Transverse colon (tissue), 4 donors: ENCODE data around the gene LDB2. TPM values are rescaled to one million over a fixed set of nuclear protein-coding genes. Genes with fewer than 3 reads are reported as not detected.

ENCODE experiments used
- DNase-seq: peaks from one replicate; pipeline ENCODE4 v3.0.0-alpha.2; 2019
- H3K27ac ChIP-seq, 4 donors: fragments of 200-600 bp; sonication (generic); 2 replicates each; pipeline ENCODE4 v1.5.1; 2016 to 2018; ENCODE audit warnings: inconsistent platforms in 4 of 4
- H3K27me3 ChIP-seq: fragments of 200-600 bp; sonication (generic); 2 replicates; pipeline ENCODE4 v1.5.1; 2017; ENCODE audit warnings: inconsistent platforms
- H3K36me3 ChIP-seq, 4 donors: fragments of 200-600 bp; sonication (generic); 2 replicates each; pipeline ENCODE4 v1.5.1; 2017 to 2019; ENCODE audit warnings: inconsistent platforms in 4 of 4
- H3K4me1 ChIP-seq, 4 donors: fragments of 200-600 bp; sonication (generic); 2 replicates each; pipeline ENCODE4 v1.5.1; 2017 to 2020; ENCODE audit warnings: inconsistent platforms in 4 of 4
- H3K4me3 ChIP-seq, 4 donors: fragments of 200-600 bp; sonication (generic); 1 replicate in 1 of 4; 2 replicates in 3 of 4; pipeline versions ENCODE4 v1.5.1 to v1.6.1; 2017 to 2019; ENCODE audit warnings: inconsistent platforms in 4 of 4
- H3K9me3 ChIP-seq, 2 donors: fragments of 200-600 bp; sonication (generic); 2 replicates each; pipeline ENCODE4 v1.5.1; 2017 to 2019; ENCODE audit warnings: inconsistent platforms in 2 of 2
- EP300 ChIP-seq: sonication (generic); formaldehyde crosslinking; IDR thresholded peaks from one replicate; pipeline ENCODE4 v1.6.1; 2017; ENCODE audit warnings: antibody characterized with exemption, low read depth
- POLR2A ChIP-seq: fragments of 450-650 bp; IDR thresholded peaks from one replicate; pipeline ENCODE4 v1.6.1; 2016; ENCODE audit warnings: antibody characterized with exemption, mild to moderate bottlenecking, moderate library complexity
- POLR2AphosphoS5 ChIP-seq, 3 donors: sonication (generic); formaldehyde crosslinking; IDR thresholded peaks; one replicate each; pipeline ENCODE4 v1.6.1; 2016; ENCODE audit warnings: antibody characterized with exemption in 3 of 3
- WGBS, 2 donors: methylation state at CpG; one replicate each; pipeline ENCODE4 v1.1.5; 2018; ENCODE audit warnings: low coverage in 1 of 2; 5-methylcytosine and 5-hydroxymethylcytosine counted together
- in situ Hi-C, 4 donors: fragments of 200-750 bp; cut with MboI; loops; one replicate each; pipeline versions ENCODE4 v1.15.0 to v1.15.1; 2017; ENCODE audit warnings: low sequenced_read_pairs in 3 of 4, low pct_ligation_motif_present in 1 of 4, low pct_unique_long_range_greater_than_20kb in 1 of 4
- intact Hi-C: fragments of 100-400 bp; cut with DNase I; formaldehyde crosslinking; loops from one replicate; pipeline ENCODE4 v1.15.1; 2023; ENCODE audit warnings: low total_unique reads
- total RNA-seq, 4 donors: library from RNA; depleted of rRNA; stranded (reverse); fragments of >200 nt; gene quantifications; one replicate each; pipeline ENCODE4 v1.1.0, GENCODE V29; 2016
- TF ChIP-seq, protein P1 (sequence below), 5 experiments: fragments of 200-600 bp in 3 of 5; fragments of 450-650 bp in 2 of 5; sonication (generic) in 3 of 5; IDR thresholded peaks; 1 replicate in 2 of 5; 2 replicates in 3 of 5; pipeline ENCODE4 v1.5.1; 2016 to 2017; ENCODE audit warnings: antibody characterized with exemption in 5 of 5, inconsistent platforms in 3 of 5, mild to moderate bottlenecking in 2 of 5, moderate library complexity in 1 of 5

The LDB2 gene
- total RNA-seq, 4 donors from 2014 or later, result 7.0 to 46.6 (median 8.9) TPM

DNA sequence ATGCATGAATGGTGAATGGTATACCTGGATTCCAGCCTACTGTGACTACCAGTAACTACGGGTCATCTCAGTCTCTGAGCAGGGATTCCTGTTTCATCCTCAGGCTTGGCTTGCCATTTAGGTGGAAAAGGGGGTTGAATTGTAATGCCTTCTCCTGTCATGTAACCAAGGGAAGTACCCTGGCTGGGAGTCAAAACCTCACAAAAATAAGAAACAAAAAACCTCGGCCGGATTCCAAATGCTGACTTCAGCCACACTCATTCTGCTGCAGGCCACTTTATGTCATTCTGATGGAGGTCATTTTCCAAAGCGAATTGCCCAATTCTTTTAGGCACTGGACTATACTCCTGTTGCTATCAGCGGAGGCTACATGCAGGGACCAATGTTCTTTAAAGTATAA lies 324.7 kb downstream of the LDB2 start:
- DNase-seq, result no peak
- no peaks in the 10 kb centered on the region for H3K4me1 ChIP-seq
- intact Hi-C loops (no loop called here), in situ Hi-C loops (no loop called here)
- no peaks in the 10 kb centered on the region for H3K27me3 ChIP-seq
- H3K36me3 ChIP-seq, result no peaks in the 10 kb centered on the region
- no peak overlapping the region for H3K4me3 ChIP-seq
- no peak overlapping the region for H3K27ac ChIP-seq
- no peaks in the 10 kb centered on the region for H3K9me3 ChIP-seq
- TF ChIP-seq EP300 (no peak), POLR2AphosphoS5 (IDR thresholded peaks at IDR 0.05) (no peak), POLR2A (no peak)
- TF ChIP-seq, protein P1, sequence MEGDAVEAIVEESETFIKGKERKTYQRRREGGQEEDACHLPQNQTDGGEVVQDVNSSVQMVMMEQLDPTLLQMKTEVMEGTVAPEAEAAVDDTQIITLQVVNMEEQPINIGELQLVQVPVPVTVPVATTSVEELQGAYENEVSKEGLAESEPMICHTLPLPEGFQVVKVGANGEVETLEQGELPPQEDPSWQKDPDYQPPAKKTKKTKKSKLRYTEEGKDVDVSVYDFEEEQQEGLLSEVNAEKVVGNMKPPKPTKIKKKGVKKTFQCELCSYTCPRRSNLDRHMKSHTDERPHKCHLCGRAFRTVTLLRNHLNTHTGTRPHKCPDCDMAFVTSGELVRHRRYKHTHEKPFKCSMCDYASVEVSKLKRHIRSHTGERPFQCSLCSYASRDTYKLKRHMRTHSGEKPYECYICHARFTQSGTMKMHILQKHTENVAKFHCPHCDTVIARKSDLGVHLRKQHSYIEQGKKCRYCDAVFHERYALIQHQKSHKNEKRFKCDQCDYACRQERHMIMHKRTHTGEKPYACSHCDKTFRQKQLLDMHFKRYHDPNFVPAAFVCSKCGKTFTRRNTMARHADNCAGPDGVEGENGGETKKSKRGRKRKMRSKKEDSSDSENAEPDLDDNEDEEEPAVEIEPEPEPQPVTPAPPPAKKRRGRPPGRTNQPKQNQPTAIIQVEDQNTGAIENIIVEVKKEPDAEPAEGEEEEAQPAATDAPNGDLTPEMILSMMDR (IDR thresholded peaks at IDR 0.05), result no peak
- 48 to 74% methylated on average over 5 of the region's 5 CpGs for WGBS, 2 donors

DNA sequence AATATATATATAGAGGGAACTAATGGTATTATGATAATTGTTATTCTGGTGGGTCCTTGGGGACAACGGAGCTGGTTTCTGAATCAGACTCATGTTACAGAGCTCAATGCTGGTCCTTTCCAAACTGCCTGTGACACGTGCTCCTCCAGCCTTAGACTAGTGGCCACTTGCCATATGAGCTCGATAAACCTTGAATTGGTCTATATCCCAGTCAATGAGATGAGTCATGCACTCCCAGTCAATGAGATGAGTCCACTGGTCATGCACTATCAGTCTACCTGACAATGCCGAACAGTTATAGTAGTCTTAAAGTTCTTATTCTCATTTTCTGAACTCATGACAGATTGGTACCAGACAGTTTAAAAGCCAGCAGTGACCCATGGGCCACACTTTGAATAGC lies 325.2 kb downstream of the LDB2 start:
- TF ChIP-seq POLR2AphosphoS5 (IDR thresholded peaks at IDR 0.05) (no peak), POLR2A (no peak)
- TF ChIP-seq, protein P1 (IDR thresholded peaks at IDR 0.05), result no peak
- 79 to 84% methylated on average over 2 to 4 of the region's 4 CpGs for WGBS, 2 donors
- Histone ChIP-seq H3K27me3 (no peaks in the 10 kb centered on the region), H3K36me3 (no peaks in the 10 kb centered on the region), H3K4me3 (no peak overlapping the region), H3K27ac (no peak overlapping the region), H3K9me3 (no peaks in the 10 kb centered on the region), H3K4me1 (no peaks in the 10 kb centered on the region)
- no peak for DNase-seq
- intact Hi-C loops, result no loop called here
- in situ Hi-C loops, result no loop called here

DNA sequence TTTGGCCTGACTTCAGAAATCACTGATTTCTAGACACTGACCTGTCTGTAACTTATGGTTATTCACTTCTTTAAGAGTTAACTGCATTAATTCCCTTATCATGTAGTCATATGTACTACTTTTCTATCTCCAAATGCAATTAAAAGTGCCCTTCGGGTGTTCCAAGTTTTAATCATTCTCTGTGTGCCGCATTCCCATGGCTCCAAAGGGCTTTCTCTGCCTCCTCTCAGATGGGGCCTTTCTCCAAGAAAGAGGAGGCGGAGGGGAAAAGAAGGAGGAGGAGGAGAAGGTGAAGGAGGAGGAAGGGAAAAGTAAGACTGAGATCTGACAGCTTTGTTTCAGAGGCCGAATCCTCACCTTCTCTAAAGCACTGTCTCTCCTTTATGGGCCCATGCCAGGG lies 325.8 kb downstream of the LDB2 start:
- no peak for DNase-seq
- no peaks in the 10 kb centered on the region for H3K27me3 ChIP-seq
- no peak for TF ChIP-seq EP300
- TF ChIP-seq, protein P1 (IDR thresholded peaks at IDR 0.05), result no peak
- no peak for TF ChIP-seq POLR2A
- TF ChIP-seq POLR2AphosphoS5 (IDR thresholded peaks at IDR 0.05), result no peak
- in situ Hi-C loops, result no loop called here
- WGBS, 2 donors, result 81 to 92% methylated on average over 2 to 4 of the region's 4 CpGs
- intact Hi-C loops, result no loop called here
- H3K36me3 ChIP-seq, result no peaks in the 10 kb centered on the region
- no peak overlapping the region for H3K27ac ChIP-seq
- H3K4me1 ChIP-seq, result no peaks in the 10 kb centered on the region
- H3K9me3 ChIP-seq, result no peaks in the 10 kb centered on the region
- no peak overlapping the region for H3K4me3 ChIP-seq

DNA sequence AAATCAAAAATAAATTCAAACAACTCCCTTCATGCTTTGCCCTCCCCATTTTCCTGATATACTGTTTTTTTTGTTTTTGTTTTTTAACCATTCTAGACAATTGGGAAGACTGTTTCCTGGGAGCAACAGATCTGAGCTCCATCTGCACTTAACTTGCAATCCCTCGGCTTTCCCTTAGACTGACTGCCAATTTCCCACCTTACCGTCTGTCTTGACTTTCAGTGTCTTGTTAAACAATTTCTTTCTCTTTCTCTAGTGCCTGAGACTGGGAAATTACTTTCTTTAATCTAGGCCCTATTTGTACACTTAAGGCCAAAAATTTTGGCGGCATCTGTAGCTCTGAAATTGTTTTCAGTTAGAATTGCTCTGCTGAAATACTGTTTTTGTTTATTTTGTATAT lies 326.3 kb downstream of the LDB2 start:
- Histone ChIP-seq H3K36me3 (no peaks in the 10 kb centered on the region), H3K27me3 (no peaks in the 10 kb centered on the region), H3K9me3 (no peaks in the 10 kb centered on the region), H3K4me3 (no peak overlapping the region), H3K4me1 (no peaks in the 10 kb centered on the region), H3K27ac (no peak overlapping the region)
- intact Hi-C loops (no loop called here), in situ Hi-C loops (no loop called here)
- DNase-seq, result no peak
- TF ChIP-seq, protein P1 (IDR thresholded peaks at IDR 0.05), result no peak
- TF ChIP-seq POLR2A (no peak), EP300 (no peak), POLR2AphosphoS5 (IDR thresholded peaks at IDR 0.05) (no peak)
- WGBS, 2 donors, result 87 to 91% methylated on average over 2 to 3 of the region's 3 CpGs
